ENCODE measurements around the gene MOB4.
"Not testable (repeated sequence)": the region's sequence is repeated elsewhere in the genome, so short reads cannot be mapped to it uniquely, and the experiment has no call there.

The MOB4 gene

DNA sequence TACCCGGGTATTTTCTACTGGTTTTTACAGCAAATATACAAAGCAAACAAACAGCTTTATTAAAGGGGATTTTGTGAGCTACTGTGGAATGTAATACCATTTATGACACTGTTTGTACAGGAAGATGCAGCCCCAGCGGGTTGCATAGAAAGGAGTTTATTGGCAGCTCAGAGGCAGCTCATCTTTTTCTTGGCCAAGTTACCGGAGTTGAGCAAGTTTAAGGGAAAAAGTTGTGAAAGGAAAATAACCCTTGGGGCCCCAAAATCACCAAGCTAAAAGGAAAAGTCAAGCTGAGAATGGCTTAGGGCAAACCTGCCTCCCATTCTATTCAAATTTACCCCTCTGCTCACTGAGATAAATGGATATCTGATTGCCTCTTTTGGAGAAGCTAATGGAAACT, 60.8 kb downstream of the MOB4 start:
- no peak for TF ChIP-seq POU2F2 (IDR thresholded peaks at IDR 0.05; ENCODE audit: low read depth, low read length)
- TF ChIP-seq TAF1 (IDR thresholded peaks at IDR 0.05; ENCODE audit: low read depth, low read length), result no peak
- TF ChIP-seq SPI1 (IDR thresholded peaks at IDR 0.05; ENCODE audit: low read depth, low read length), result no peak
- no peak for TF ChIP-seq POLR2AphosphoS5 (IDR thresholded peaks at IDR 0.05; ENCODE audit: low read depth, low read length)
- no peak for TF ChIP-seq POLR2A (IDR thresholded peaks at IDR 0.05; ENCODE audit: low read depth, low read length)
- TF ChIP-seq PAX5 (IDR thresholded peaks at IDR 0.05; ENCODE audit: insufficient read depth, low read length, severe bottlenecking), result no peak
- DNase-seq (ENCODE audit: insufficient read length, low spot score) (no peak), FAIRE-seq (no peak)

- no peak for TF ChIP-seq POU2F2 (IDR thresholded peaks at IDR 0.05; ENCODE audit: low read depth, low read length)
- no peak for TF ChIP-seq SPI1 (IDR thresholded peaks at IDR 0.05; ENCODE audit: low read depth, low read length)
- TF ChIP-seq PAX5 (IDR thresholded peaks at IDR 0.05; ENCODE audit: insufficient read depth, low read length, severe bottlenecking), result no peak
- no peak for TF ChIP-seq POLR2A (IDR thresholded peaks at IDR 0.05; ENCODE audit: low read depth, low read length)
- TF ChIP-seq POLR2AphosphoS5 (IDR thresholded peaks at IDR 0.05; ENCODE audit: low read depth, low read length), result no peak
- no peak for TF ChIP-seq TAF1 (IDR thresholded peaks at IDR 0.05; ENCODE audit: low read depth, low read length)
- FAIRE-seq, result no peak
- no peak for DNase-seq (ENCODE audit: insufficient read length, low spot score)
Observed at GRCh38 chr2:197577446-197577845, 61.6 kb downstream of the MOB4 start.

DNA sequence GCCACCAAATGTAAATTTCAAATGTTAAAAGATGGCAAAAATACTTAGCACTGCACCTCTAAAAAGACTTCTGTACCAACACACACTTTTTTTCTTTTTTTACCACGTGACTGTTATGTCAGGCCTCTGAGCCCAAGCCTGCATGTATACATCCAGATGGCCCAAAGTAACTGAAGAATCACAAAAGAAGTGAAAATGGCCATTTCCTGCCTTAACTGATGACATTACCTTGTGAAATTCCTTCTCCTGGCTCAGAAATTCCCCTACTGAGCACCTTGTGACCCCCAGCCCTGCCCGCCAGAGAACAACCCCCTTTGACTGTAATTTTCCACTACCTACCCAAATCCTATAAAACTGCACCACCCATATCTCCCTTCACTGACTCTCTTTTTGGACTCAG, 62.4 kb downstream of the MOB4 start:
- not testable (repeated sequence) for FAIRE-seq; DNase-seq (ENCODE audit: insufficient read length, low spot score)

- DNase-seq (ENCODE audit: insufficient read length, low spot score); FAIRE-seq: not testable (repeated sequence)
Observed at GRCh38 chr2:197580166-197580565, 64.3 kb downstream of the MOB4 start.

- DNase-seq (ENCODE audit: insufficient read length, low spot score); FAIRE-seq: not testable (repeated sequence)
Observed at GRCh38 chr2:197587255-197587654, 71.4 kb downstream of the MOB4 start.

DNA sequence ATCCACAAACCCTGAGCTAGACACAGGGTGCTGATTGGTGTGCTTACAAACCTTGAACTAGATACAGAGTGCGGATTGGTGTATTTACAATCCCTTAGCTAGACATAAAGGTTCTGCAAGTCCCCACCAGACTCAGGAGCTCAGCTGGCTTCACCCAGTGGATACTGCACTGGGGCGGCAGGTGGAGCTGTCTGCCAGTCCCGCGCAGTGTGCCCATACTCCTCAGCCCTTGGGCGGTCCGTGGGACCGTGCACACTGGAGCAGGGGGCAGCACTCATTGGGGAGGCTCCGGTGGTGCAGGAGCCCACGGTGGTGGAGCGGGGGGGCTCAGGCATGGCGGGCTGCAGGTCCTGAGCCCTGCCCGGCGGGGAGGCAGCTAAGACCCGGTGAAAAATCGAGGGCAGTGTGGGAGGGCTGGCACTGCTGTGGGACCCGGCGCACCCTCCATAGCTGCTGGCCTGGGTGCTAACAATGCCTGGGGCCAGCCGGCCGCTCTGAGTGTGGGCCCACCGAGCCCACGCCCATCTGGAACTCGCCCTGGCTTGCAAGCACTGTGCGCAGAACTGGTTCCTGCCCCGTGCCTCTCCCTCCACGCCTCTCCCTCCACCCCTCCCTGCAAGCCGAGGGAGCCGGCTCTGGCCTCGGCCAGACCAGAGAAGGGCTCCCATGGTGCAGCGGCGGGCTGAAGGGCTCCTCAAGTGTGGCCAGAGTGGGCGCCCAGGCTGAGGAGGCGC, 75.6 kb downstream of the MOB4 start:
- FAIRE-seq, result no peak
- TF ChIP-seq POLR2A (IDR thresholded peaks at IDR 0.05; ENCODE audit: low read depth, low read length) (no peak), PAX5 (IDR thresholded peaks at IDR 0.05; ENCODE audit: insufficient read depth, low read length, severe bottlenecking) (no peak), SPI1 (IDR thresholded peaks at IDR 0.05; ENCODE audit: low read depth, low read length) (no peak), POU2F2 (IDR thresholded peaks at IDR 0.05; ENCODE audit: low read depth, low read length) (no peak), POLR2AphosphoS5 (IDR thresholded peaks at IDR 0.05; ENCODE audit: low read depth, low read length) (no peak), TAF1 (IDR thresholded peaks at IDR 0.05; ENCODE audit: low read depth, low read length) (no peak)
- no peak for DNase-seq (ENCODE audit: insufficient read length, low spot score)

DNA sequence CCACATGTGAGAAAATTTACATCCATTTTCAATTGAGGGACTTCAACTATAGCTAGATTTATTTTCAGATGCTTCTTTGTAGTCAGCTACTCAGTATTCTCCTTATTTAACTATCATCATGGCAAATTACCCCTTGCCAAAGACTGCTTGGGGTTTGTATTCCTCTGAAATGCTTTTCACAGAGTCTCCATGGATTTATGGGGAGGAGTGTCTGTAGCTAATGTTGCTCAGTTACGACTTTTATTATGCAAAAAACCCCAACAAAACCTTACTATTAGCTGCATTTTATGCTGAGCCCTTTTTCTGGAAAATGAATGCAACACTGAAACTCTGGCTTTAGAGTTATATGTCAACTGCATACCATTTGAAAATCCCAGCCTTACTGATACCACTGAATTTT, 80.9 kb downstream of the MOB4 start:
- no peak for FAIRE-seq
- TF ChIP-seq SPI1 (IDR thresholded peaks at IDR 0.05; ENCODE audit: low read depth, low read length) (no peak), POU2F2 (IDR thresholded peaks at IDR 0.05; ENCODE audit: low read depth, low read length) (no peak), PAX5 (IDR thresholded peaks at IDR 0.05; ENCODE audit: insufficient read depth, low read length, severe bottlenecking) (no peak), POLR2A (IDR thresholded peaks at IDR 0.05; ENCODE audit: low read depth, low read length) (no peak), TAF1 (IDR thresholded peaks at IDR 0.05; ENCODE audit: low read depth, low read length) (no peak), POLR2AphosphoS5 (IDR thresholded peaks at IDR 0.05; ENCODE audit: low read depth, low read length) (no peak)
- no peak for DNase-seq (ENCODE audit: insufficient read length, low spot score)

GRCh38 chr2:197597166-197597565, 81.3 kb downstream of the MOB4 start:
- no peak for TF ChIP-seq POLR2A (IDR thresholded peaks at IDR 0.05; ENCODE audit: low read depth, low read length)
- no peak for TF ChIP-seq POLR2AphosphoS5 (IDR thresholded peaks at IDR 0.05; ENCODE audit: low read depth, low read length)
- TF ChIP-seq PAX5 (IDR thresholded peaks at IDR 0.05; ENCODE audit: insufficient read depth, low read length, severe bottlenecking), result no peak
- no peak for TF ChIP-seq SPI1 (IDR thresholded peaks at IDR 0.05; ENCODE audit: low read depth, low read length)
- no peak for TF ChIP-seq POU2F2 (IDR thresholded peaks at IDR 0.05; ENCODE audit: low read depth, low read length)
- TF ChIP-seq TAF1 (IDR thresholded peaks at IDR 0.05; ENCODE audit: low read depth, low read length), result no peak

GRCh38 chr2:197598450-197598849, 82.6 kb downstream of the MOB4 start:
- DNase-seq (ENCODE audit: insufficient read length, low spot score), result no peak
- no peak for FAIRE-seq
- TF ChIP-seq POU2F2 (IDR thresholded peaks at IDR 0.05; ENCODE audit: low read depth, low read length) (no peak), SPI1 (IDR thresholded peaks at IDR 0.05; ENCODE audit: low read depth, low read length) (no peak), PAX5 (IDR thresholded peaks at IDR 0.05; ENCODE audit: insufficient read depth, low read length, severe bottlenecking) (no peak), POLR2AphosphoS5 (IDR thresholded peaks at IDR 0.05; ENCODE audit: low read depth, low read length) (no peak), TAF1 (IDR thresholded peaks at IDR 0.05; ENCODE audit: low read depth, low read length) (no peak), POLR2A (IDR thresholded peaks at IDR 0.05; ENCODE audit: low read depth, low read length) (no peak)

More at GRCh38 chr2:197597166-197597565, 81.3 kb downstream of the MOB4 start:
- FAIRE-seq (no peak), DNase-seq (ENCODE audit: insufficient read length, low spot score) (no peak)

GRCh38 chr2:197599285-197599965, 83.6 kb downstream of the MOB4 start:
- DNase-seq (ENCODE audit: insufficient read length, low spot score), result peak; percentile 30
- TF ChIP-seq SPI1 (IDR thresholded peaks at IDR 0.05; ENCODE audit: low read depth, low read length) (no peak), PAX5 (IDR thresholded peaks at IDR 0.05; ENCODE audit: insufficient read depth, low read length, severe bottlenecking) (no peak), POLR2AphosphoS5 (IDR thresholded peaks at IDR 0.05; ENCODE audit: low read depth, low read length) (no peak), POLR2A (IDR thresholded peaks at IDR 0.05; ENCODE audit: low read depth, low read length) (no peak), TAF1 (IDR thresholded peaks at IDR 0.05; ENCODE audit: low read depth, low read length) (no peak), POU2F2 (IDR thresholded peaks at IDR 0.05; ENCODE audit: low read depth, low read length) (no peak)
- no peak for FAIRE-seq
